ENCODE results near the gene SDK1. TPM values are rescaled to one million over a fixed set of nuclear protein-coding genes. Genes with fewer than 3 reads are reported as not detected.
"Not testable (repeated sequence)": the region's sequence is repeated elsewhere in the genome, so short reads cannot be mapped to it uniquely, and the experiment has no call there.

SDK1 gene
- total and polyA plus RNA-seq, 4 experiments from 2014 or later, result 0.06 to 0.26 TPM; not detected in 2

DNA sequence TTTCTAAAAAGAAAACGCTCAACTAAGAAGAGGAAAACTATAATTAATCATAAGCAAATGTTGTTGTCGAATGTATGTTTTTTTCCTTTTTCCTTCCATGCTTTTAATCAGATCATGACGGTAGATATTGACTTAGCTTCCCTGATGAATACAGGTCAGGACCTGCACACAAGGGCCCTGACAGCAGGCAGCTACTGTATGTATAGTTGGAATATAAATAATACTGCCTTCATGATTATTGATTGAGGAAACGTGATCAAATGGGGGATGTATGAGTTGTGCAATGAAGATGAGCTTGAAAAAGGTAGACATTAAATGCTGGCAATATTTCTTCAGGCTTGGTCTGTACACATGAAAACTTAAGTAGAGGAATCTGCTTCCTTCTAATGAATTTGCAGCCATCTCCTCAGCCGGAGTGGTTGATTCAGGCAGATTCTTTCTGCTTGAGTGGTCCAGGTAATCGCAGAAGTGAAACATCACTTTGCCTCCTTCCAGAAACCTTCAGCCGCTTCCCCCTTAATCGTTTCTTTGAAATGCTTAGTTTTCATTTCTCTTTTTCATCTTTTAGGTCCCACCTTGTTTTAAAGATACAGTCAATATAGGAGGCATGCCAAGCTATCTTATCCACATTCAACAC, 656.5 kb downstream of the SDK1 start:
- no peaks in the 10 kb centered on the region for H3K4me1 ChIP-seq (ENCODE audit: insufficient read depth, low read length)
- H3K9me3 ChIP-seq (ENCODE audit: control insufficient read depth in 1 of 2, low read length in 2 of 2), result no peaks in the 10 kb centered on the region
- no peak for DNase-seq
- Mint-ChIP-seq H3K9me3 (peaks cover 0 to 4% (median 0%) of the 10 kb centered on the region in 8 donors), H3K36me3 (no peaks in the 10 kb centered on the region), H3K27me3 (peaks cover 4 to 8% of the 10 kb centered on the region in 2 donors), H3K4me1 (no peaks in the 10 kb centered on the region), H3K4me3 (no peak overlapping the region), H3K27ac (no peak overlapping the region)
- ChIA-PET CTCF (ENCODE audit: partially characterized antibody) (no interaction called here), POLR2A (ENCODE audit: partially characterized antibody) (no interaction called here)
- H3K27me3 ChIP-seq (ENCODE audit: insufficient read depth, low read length), result no peaks in the 10 kb centered on the region
- H3K27ac ChIP-seq (ENCODE audit: low read depth, low read length), result no peak overlapping the region
- intact Hi-C loops (cut with micrococcal nuclease), result no loop called here
- H3K36me3 ChIP-seq (ENCODE audit: insufficient read depth, low read length), result no peaks in the 10 kb centered on the region
- H3K4me3 ChIP-seq (ENCODE audit: low read length in 2 of 2), result no peak overlapping the region

GRCh38 chr7:3958109-3958483, 657.0 kb downstream of the SDK1 start:
- H3K27me3 ChIP-seq (ENCODE audit: insufficient read depth, low read length), result no peaks in the 10 kb centered on the region
- POLR2A ChIA-PET (ENCODE audit: partially characterized antibody), result no interaction called here
- H3K27me3 Mint-ChIP-seq, result peaks cover 4 to 8% of the 10 kb centered on the region in 2 donors
- intact Hi-C loops (cut with micrococcal nuclease), result no loop called here
- H3K4me1 Mint-ChIP-seq, result no peaks in the 10 kb centered on the region
- H3K4me3 Mint-ChIP-seq, result no peak overlapping the region
- no peak for DNase-seq
- no peaks in the 10 kb centered on the region for H3K36me3 ChIP-seq (ENCODE audit: insufficient read depth, low read length)
- no peaks in the 10 kb centered on the region for H3K9me3 ChIP-seq (ENCODE audit: control insufficient read depth in 1 of 2, low read length in 2 of 2)
- H3K9me3 Mint-ChIP-seq, result peaks cover 0 to 4% (median 0%) of the 10 kb centered on the region in 8 donors
- H3K4me3 ChIP-seq (ENCODE audit: low read length in 2 of 2), result no peak overlapping the region
- CTCF ChIA-PET (ENCODE audit: partially characterized antibody), result no interaction called here
- H3K36me3 Mint-ChIP-seq, result no peaks in the 10 kb centered on the region
- H3K27ac Mint-ChIP-seq, result no peak overlapping the region
- no peak overlapping the region for H3K27ac ChIP-seq (ENCODE audit: low read depth, low read length)
- H3K4me1 ChIP-seq (ENCODE audit: insufficient read depth, low read length), result no peaks in the 10 kb centered on the region

- DNase-seq, result no peak
- Histone ChIP-seq H3K4me3 (ENCODE audit: low read length in 2 of 2) (no peak overlapping the region), H3K27me3 (ENCODE audit: insufficient read depth, low read length) (no peaks in the 10 kb centered on the region), H3K9me3 (ENCODE audit: control insufficient read depth in 1 of 2, low read length in 2 of 2) (no peaks in the 10 kb centered on the region), H3K4me1 (ENCODE audit: insufficient read depth, low read length) (no peaks in the 10 kb centered on the region), H3K27ac (ENCODE audit: low read depth, low read length) (no peak overlapping the region), H3K36me3 (ENCODE audit: insufficient read depth, low read length) (no peaks in the 10 kb centered on the region)
- no peak overlapping the region for H3K4me3 Mint-ChIP-seq
- intact Hi-C loops (cut with micrococcal nuclease), result no loop called here
- no peak overlapping the region for H3K27ac Mint-ChIP-seq
- H3K27me3 Mint-ChIP-seq, result peaks cover 4 to 8% of the 10 kb centered on the region in 2 donors
- POLR2A ChIA-PET (ENCODE audit: partially characterized antibody), result no interaction called here
- no peaks in the 10 kb centered on the region for H3K4me1 Mint-ChIP-seq
- CTCF ChIA-PET (ENCODE audit: partially characterized antibody), result no interaction called here
- peaks cover 0 to 4% (median 0%) of the 10 kb centered on the region in 8 donors for H3K9me3 Mint-ChIP-seq
- H3K36me3 Mint-ChIP-seq, result no peaks in the 10 kb centered on the region
These were observed 658.3 kb downstream of the SDK1 start for GRCh38 chr7:3959364-3959763.

GRCh38 chr7:3960050-3960763, 659.2 kb downstream of the SDK1 start:
- CTCF ChIA-PET (ENCODE audit: partially characterized antibody), result no interaction called here
- Mint-ChIP-seq H3K4me3 (no peak overlapping the region), H3K36me3 (no peaks in the 10 kb centered on the region), H3K9me3 (peaks cover 0 to 4% (median 0%) of the 10 kb centered on the region in 8 donors), H3K27me3 (peaks cover 4 to 8% of the 10 kb centered on the region in 2 donors), H3K4me1 (no peaks in the 10 kb centered on the region), H3K27ac (no peak overlapping the region)
- DNase-seq, result no peak
- intact Hi-C loops (cut with micrococcal nuclease), result no loop called here
- H3K27me3 ChIP-seq (ENCODE audit: insufficient read depth, low read length), result no peaks in the 10 kb centered on the region
- no peaks in the 10 kb centered on the region for H3K36me3 ChIP-seq (ENCODE audit: insufficient read depth, low read length)
- no peak overlapping the region for H3K4me3 ChIP-seq (ENCODE audit: low read length in 2 of 2)
- H3K27ac ChIP-seq (ENCODE audit: low read depth, low read length), result no peak overlapping the region
- POLR2A ChIA-PET (ENCODE audit: partially characterized antibody), result no interaction called here
- no peaks in the 10 kb centered on the region for H3K9me3 ChIP-seq (ENCODE audit: control insufficient read depth in 1 of 2, low read length in 2 of 2)
- no peaks in the 10 kb centered on the region for H3K4me1 ChIP-seq (ENCODE audit: insufficient read depth, low read length)

GRCh38 chr7:3960942-3961341, 659.9 kb downstream of the SDK1 start:
- CTCF ChIA-PET (ENCODE audit: partially characterized antibody), result no interaction called here
- peaks cover 5 to 8% of the 10 kb centered on the region in 2 donors for H3K27me3 Mint-ChIP-seq
- no peaks in the 10 kb centered on the region for H3K36me3 ChIP-seq (ENCODE audit: insufficient read depth, low read length)
- H3K4me1 ChIP-seq (ENCODE audit: insufficient read depth, low read length), result no peaks in the 10 kb centered on the region
- H3K4me3 Mint-ChIP-seq, result no peak overlapping the region
- H3K4me1 Mint-ChIP-seq, result no peaks in the 10 kb centered on the region
- no peak overlapping the region for H3K4me3 ChIP-seq (ENCODE audit: low read length in 2 of 2)
- H3K9me3 ChIP-seq (ENCODE audit: control insufficient read depth in 1 of 2, low read length in 2 of 2), result no peaks in the 10 kb centered on the region
- POLR2A ChIA-PET (ENCODE audit: partially characterized antibody), result no interaction called here
- no peak overlapping the region for H3K27ac ChIP-seq (ENCODE audit: low read depth, low read length)
- no peak overlapping the region for H3K27ac Mint-ChIP-seq
- no peaks in the 10 kb centered on the region for H3K27me3 ChIP-seq (ENCODE audit: insufficient read depth, low read length)
- H3K9me3 Mint-ChIP-seq, result peaks cover 0 to 4% (median 0%) of the 10 kb centered on the region in 8 donors
- intact Hi-C loops (cut with micrococcal nuclease), result no loop called here
- H3K36me3 Mint-ChIP-seq, result no peaks in the 10 kb centered on the region
- DNase-seq, result no peak

DNA sequence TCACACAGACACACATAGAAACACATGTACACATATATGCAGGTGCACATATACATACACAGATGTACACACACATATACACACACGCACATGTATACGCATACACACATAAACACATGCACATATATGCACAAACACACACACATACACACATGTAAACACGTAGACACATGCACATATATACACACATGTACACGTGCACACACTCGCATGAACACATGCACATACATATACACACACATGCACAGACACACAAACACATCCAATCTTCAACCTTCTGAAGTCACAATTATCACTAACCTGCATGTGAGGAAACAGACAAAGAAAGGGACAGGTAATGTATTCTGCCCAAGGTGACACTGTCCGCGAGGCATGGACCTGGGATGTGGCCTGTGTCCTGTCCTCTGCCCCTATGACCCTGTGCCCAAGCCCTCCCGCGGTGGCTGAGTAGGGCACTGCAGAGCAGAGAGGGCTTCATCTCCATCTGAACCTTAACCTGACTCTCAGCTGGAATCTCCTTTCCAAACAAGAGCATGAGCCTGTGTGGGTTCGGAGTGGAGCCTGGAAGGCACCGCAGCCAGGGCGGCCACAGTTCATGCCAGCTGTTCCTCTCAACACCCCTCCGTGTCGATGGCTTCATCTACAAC, 660.9 kb downstream of the SDK1 start:
- ChIA-PET CTCF (ENCODE audit: partially characterized antibody) (no interaction called here), POLR2A (ENCODE audit: partially characterized antibody) (no interaction called here)
- H3K4me3 ChIP-seq (ENCODE audit: low read length in 2 of 2), result no peak overlapping the region
- H3K27me3 Mint-ChIP-seq, result peaks cover 5 to 6% of the 10 kb centered on the region in 2 donors
- no peak overlapping the region for H3K27ac Mint-ChIP-seq
- H3K27ac ChIP-seq (ENCODE audit: low read depth, low read length), result no peak overlapping the region
- no peaks in the 10 kb centered on the region for H3K4me1 Mint-ChIP-seq
- no peak overlapping the region for H3K4me3 Mint-ChIP-seq
- peaks cover 0 to 4% (median 0%) of the 10 kb centered on the region in 8 donors for H3K9me3 Mint-ChIP-seq
- no peaks in the 10 kb centered on the region for H3K4me1 ChIP-seq (ENCODE audit: insufficient read depth, low read length)
- no peak for DNase-seq
- no peaks in the 10 kb centered on the region for H3K36me3 ChIP-seq (ENCODE audit: insufficient read depth, low read length)
- intact Hi-C loops (cut with micrococcal nuclease), result no loop called here
- no peaks in the 10 kb centered on the region for H3K27me3 ChIP-seq (ENCODE audit: insufficient read depth, low read length)
- no peaks in the 10 kb centered on the region for H3K36me3 Mint-ChIP-seq
- H3K9me3 ChIP-seq (ENCODE audit: control insufficient read depth in 1 of 2, low read length in 2 of 2), result no peaks in the 10 kb centered on the region

DNA sequence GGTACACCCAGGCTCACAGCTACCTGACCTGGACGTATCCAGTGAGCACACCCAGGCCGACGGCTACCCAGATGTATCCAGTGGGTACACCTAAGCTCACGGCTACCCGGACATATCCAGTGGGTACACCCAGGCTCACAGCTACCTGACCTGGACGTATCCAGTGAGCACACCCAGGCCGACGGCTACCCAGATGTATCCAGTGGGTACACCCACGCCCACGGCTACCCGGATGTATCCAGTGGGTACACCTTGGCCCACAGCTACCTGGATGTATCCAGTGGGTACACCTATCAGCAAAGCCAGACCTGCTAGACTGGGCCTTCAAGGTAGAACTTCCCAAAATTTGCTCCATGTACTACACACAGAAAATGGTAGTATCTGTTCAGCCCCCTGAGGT, 662.7 kb downstream of the SDK1 start:
- H3K27me3 Mint-ChIP-seq; H3K4me1 Mint-ChIP-seq; DNase-seq; H3K9me3 ChIP-seq (ENCODE audit: control insufficient read depth in 1 of 2, low read length in 2 of 2); H3K36me3 ChIP-seq (ENCODE audit: insufficient read depth, low read length); H3K4me3 Mint-ChIP-seq; H3K9me3 Mint-ChIP-seq; H3K27ac Mint-ChIP-seq; CTCF ChIA-PET (ENCODE audit: partially characterized antibody); H3K27ac ChIP-seq (ENCODE audit: low read depth, low read length); H3K4me1 ChIP-seq (ENCODE audit: insufficient read depth, low read length); POLR2A ChIA-PET (ENCODE audit: partially characterized antibody); intact Hi-C loops (cut with micrococcal nuclease); H3K36me3 Mint-ChIP-seq; H3K27me3 ChIP-seq (ENCODE audit: insufficient read depth, low read length); H3K4me3 ChIP-seq (ENCODE audit: low read length in 2 of 2): not testable (repeated sequence)

Data from CD4-positive, alpha-beta memory T cell (primary cell).